NCI-H1105 treated with DMSO at 0.1 percent for 48 hours (cell line): ENCODE data around the gene PTPRM.
A peak's percentile ranks its signal among the peaks of the same experiment; 100 is the strongest.
"Not testable (repeated sequence)": the region's sequence is repeated elsewhere in the genome, so short reads cannot be mapped to it uniquely, and the experiment has no call there.

Source experiments
- DNase-seq: peaks from one replicate; lab custom pipeline; 2025; lab: John Stamatoyannopoulos, UW

The PTPRM gene

DNA sequence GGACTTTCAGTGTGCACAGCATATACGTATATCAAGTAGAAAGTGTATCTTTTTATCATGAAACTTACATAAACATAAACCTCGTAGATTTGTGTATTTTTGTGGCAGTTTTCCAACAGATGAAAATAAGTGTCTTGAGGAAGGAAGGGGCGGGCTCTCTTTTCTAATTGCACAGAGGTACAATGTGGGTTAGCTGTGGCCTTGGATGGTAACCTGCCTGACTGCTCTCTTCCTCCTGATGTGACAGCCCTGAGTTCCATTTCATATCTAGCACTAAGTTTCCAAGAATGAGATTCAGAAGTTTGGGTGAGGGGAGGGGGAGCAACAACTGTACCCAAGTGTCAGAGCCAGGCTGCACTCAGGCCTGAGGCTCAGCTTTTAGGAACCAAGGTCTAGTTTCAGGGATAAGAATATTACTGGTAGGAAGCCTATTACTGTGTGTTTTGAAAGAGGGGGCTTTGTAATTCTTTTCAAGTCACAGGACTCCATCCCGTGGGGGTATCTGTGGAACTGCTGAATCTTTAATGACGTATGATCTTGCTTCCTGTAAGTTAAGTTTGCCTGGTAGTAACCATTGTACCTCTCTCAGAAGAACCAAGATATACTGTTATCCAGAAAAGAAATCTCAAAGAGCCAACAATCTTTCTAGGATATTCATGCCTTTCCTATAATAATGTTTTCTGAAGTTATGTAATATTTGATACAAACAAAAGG lies 483.7 kb downstream of the PTPRM start:
- DNase-seq: no peak

DNA sequence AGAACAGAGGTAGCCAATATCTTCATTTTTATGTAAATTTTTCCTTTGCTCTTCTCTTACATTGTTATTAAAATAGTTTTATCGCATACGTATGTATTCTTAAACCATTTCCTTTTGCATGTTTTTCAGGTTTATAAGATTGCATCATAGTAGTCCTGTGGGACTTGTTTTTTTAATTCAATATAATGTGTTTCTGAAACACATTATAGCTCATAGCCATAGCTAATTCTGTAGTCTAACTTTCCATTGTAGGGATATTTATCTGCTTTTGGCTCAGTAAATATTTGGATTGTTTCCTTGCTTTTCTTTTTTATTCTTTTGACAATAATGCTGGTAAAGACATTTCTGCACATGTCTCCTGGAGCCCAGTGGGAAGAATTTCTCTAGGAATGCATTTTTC lies 484.3 kb downstream of the PTPRM start:
- no peak for DNase-seq

DNA sequence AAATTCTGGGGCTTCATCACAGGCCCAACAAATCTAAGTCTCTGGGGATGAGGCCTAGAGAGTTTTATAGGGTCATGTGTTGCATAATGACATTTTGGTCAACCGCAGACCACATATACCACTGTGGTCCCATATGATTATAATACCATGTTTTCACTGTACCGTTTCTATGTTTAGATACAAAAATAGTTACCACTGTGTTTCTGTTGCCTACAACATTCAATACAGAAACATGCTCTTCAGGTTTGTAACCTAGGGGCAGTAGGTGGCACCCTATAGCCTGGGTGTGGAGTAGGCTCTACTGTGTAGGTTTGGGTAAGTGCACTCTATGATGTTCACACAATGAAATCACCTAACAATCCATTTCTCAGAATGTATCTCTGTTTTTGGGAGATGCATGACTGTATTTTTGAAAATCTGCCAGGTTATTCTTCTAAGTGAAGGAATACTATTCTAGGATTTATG lies 485.2 kb downstream of the PTPRM start:
- no peak for DNase-seq

DNA sequence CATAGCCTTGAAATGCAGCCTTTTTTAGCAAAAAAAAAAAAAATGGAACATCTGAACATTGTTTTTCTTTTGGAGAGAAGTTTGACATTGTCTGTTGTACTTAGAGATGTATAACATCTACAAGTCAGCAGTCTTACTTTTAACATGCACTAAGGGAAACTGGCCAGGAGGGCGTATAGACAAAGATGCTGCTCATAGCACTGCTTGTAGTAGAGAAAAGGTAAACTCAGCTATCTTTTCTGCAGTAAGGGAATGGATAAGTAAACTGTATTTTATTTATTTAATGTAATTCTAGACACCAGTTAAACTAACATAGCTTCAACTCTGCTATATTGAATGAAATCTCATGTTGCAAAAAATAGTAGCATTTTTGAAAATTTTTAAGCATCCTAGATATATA lies 489.6 kb downstream of the PTPRM start:
- DNase-seq: no peak

DNA sequence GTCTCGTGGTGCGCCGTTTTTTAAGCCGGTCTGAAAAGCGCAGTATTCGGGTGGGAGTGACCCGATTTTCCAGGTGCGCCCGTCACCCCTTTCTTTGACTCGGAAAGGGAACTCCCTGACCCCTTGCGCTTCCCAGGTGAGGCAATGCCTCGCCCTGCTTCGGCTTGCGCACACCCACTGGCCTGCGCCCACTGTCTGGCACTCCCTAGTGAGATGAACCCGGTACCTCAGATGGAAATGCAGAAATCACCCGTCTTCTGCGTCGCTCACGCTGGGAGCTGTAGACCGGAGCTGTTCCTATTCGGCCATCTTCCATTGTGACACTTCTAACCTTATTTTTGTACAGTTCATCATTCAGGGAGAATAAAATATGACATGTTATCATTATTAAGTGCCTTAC lies 496.0 kb downstream of the PTPRM start:
- DNase-seq: not testable (repeated sequence)

DNA sequence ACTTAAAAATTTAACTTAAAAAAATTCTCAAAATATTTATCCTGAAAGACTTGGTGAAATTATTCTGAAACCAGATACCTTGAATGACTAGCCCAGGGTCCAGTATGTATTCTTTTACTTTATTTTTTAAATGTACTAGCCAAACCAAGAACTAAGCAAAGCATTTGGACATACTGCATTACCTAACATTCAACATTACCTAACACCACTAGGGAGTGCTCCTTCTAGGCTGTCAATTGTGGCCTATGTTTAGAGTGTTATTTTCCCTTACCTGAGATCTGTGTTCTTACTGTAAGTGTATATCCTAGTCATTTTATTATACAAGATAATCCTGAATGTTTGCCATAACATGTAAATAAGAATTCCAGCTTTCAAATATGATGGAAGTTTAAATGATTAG lies 496.6 kb downstream of the PTPRM start:
- no peak for DNase-seq

DNA sequence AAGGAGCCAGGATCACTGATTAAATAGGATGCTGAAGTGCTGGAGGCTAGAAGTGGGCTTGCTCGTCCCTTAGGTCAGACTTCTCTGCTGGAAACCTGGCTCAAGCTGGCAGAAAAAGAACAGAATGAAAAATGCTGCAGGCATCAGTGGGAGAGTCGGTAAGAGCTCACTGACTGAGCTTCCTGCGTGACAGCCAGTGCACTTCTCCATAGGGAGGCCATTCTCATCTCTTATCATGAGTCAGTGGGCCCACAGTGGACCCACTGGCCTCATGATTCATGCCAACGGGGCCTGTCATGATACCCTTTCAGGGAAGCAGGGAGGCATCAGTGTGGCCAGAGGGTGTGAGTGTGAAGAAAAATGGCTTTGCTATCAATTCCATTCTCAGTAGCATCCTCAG lies 498.2 kb downstream of the PTPRM start:
- no peak for DNase-seq

DNA sequence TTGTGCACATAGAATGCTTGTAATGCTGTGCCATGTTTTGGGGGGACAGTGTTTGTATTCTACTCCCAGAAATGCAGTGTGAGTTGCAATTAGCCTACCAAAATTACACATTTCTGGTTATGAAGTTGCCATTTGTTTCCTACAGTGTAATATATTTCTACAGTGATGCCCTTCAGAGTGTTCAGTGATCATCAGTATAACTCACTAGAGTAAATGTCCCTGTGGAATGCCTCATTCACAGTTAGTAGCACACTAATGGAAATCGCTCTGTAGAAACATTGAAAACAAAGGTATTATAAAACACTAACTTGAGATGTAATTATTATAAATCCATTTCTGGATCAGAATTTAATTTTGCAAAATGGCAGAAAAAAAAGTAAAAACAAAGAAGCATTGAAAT lies 498.7 kb downstream of the PTPRM start:
- no peak for DNase-seq

DNA sequence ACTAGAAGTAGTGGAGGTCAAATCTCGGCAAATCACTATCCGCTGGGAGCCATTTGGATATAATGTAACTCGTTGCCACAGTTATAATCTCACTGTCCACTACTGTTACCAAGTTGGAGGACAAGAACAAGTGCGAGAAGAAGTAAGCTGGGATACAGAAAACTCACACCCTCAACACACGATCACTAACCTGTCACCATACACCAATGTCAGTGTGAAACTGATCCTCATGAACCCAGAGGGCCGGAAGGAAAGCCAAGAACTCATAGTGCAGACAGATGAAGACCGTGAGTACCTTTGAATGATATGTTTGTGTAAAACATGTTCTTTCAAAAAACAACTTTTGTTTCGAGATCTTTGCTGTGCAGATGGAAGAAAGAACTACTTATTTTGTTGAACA lies 502.6 kb downstream of the PTPRM start:
- no peak for DNase-seq

DNA sequence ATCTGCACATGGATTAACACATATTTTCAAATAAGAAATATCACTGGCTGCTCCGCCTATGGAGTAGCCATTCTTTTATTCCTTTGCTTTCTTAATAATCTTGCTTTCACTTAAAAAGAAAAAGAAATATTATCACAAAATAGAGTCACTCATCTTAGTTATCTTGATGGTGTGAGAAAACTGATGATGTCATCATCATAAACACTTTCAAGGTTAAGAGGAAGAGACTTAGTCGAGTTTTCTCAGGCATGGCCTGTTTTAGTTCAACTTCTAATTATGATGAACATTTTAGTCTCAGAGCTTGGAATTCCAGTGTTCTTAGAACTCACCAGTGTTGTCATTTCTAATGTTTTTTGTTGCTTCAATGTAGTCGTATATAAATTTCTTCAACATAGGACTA lies 506.1 kb downstream of the PTPRM start:
- DNase-seq: no peak

DNA sequence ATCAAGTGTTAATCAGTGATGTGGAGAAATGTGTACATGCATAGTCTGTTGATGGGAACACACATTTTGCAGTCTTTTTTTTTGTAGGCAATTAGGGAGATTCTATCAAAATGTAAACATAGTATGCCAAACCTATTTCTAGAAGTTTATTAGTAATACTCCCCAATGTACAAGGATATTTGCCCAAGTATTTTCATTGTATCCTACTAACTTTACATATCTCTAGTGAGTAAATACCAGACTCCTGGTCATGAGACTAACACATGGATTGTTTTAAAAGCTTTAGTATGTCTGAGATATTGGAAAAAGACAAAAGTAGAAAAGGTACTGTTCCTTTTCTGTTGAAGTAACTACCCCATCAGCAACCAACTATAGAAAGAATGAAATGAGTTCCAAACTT lies 513.0 kb downstream of the PTPRM start:
- DNase-seq: no peak

DNA sequence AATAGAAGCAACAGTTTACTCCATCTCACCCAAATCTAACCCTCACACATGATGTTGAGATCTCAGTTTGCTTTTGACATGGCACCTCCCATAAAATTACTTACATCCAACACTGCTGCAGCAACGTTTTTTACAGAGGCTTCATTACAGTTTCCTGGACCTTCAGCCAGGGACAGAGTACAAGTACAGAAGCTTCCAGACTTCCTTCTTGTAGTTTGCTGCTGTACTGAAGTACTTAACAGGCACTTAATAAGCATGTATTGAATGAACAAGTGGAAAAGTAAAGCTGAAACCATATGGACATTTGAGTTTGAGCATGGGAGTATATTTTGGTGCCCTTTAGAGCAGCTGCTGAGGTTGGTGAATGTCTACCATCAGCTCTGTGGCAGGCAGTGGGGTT lies 514.2 kb downstream of the PTPRM start:
- DNase-seq: no peak

DNA sequence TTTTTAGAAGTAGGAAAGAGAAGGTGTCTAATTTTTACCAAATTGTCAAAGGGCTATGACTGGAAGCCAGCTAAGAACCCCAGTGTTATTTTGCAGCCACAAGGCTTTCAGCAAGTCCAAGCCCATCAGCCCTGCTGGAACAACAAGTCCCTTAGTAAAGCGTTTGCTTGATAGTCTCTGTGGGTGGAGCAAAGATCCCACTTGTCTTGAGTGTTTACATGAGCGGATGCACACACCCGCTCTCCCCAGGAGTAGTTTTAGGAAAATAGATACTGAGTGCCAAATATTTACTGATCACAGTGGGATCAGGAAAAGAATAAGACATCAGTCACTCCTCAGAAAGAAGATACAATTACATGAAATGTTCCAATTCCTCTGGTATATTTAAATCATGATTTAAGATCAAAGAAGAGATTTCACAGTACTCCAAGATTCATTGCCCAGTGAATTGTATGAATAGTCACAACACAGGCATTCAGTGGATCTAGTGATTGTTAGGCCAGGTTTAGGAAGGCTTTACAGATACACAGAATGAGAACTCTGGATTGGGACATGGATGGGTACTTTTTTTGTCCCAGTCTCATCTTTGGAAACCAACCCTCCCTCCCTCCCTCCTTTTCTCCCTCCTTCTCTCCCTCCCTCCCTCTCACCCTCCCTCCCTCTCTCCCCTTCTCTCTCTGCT lies 514.9 kb downstream of the PTPRM start:
- peak; percentile 30 for DNase-seq

DNA sequence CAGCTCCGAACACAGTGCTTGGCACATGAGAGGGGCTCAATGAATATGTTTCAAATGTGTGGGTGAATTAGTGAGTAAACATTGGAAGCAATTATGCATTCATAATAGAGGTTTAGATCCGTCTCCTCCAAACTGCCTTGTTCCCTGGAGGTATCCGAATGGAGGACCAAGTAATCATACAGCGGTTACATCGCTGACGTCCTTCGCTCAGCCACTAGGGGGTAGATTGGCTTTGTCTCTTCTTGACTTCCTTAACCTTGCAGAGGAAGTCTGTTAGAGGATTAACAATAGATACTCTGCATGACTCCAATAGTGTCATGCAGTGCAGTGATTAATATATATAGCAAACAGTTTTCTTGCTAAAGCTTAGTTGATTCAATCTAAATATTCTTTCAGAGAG lies 517.0 kb downstream of the PTPRM start:
- peak; percentile 8 for DNase-seq

DNA sequence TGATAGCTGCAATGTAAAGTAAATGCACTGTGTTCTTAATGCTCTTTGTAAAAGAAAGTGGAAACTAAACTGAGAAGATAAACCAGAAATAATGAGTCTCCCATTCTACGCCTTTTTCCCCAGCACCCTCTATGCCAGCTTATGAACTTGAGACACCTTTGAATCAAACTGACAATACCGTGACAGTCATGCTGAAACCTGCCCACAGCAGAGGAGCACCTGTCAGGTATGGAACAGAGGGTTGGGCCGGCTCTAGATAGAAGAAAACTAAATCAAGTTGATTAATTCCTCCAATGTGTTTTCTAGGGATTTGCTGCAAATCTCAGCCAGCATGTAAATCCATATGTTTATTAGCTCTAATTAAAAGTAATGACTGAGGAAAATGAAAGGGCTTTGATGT lies 521.5 kb downstream of the PTPRM start:
- DNase-seq: peak; percentile 75

DNA sequence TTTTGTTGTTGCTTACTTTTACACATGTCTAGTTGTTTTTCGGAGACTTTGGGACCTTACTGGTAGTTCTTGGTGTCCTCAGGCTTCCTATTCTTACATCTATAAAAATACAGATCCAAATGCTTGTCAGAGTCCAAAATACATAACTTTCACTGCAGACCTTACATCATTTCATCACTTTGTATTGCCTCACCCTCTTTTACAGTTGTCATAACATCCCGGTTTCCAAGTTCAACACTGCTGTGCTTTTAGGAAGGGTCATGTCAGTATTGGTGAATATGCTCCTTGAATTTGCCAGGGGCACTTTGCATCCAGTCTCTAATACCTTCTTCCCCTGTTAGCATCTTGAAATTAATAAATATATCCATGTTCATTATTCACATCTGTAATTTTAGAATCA lies 523.9 kb downstream of the PTPRM start:
- no peak for DNase-seq

DNA sequence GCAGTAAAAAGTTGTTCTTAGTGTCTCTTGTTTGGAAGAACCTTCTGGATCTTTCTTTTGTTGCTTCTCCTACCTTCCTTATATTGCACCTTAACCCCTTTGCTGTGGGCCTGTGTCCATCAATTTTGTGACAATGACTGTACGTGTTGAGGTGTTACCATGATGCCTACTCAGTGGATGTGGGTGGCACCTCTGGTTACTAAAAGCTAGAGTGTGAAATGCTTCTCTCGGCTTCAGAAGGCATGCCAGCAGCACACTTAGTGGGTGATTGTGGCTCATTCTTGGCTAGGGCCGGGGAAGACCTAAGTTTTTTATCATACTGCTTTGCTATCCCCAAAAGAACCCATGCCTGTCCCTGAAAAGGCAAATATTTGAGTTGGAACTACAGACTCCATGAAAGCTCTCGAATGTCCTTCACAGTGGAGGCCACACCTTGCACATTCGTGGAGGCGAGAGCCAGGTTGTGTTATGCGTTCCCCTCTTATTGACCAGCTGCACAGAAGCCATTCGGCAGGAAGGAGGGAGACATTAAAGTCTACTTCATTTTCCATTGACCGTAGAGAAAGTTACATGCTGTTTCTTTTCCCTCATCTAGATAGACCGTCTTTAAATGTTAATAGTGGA lies 528.9 kb downstream of the PTPRM start:
- DNase-seq: no peak

DNA sequence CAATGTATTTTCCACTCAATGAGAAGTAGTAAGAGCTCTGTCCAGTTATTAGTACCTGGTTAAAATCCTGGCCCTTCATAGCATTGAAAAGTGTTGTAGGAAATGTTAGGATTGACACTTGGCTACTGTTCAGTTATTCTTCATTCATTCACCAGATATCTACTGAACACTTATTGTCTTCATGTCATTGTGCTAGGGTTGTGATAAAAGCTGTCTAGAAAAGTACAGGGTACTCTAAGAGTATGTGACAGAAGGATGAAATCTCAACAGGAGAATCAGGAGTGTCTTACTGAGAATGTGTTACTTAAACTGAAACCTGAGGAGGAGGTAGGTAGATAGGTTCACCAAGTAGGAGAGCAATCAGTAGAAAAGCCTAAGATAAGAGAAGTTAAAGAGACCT lies 530.3 kb downstream of the PTPRM start:
- no peak for DNase-seq

DNA sequence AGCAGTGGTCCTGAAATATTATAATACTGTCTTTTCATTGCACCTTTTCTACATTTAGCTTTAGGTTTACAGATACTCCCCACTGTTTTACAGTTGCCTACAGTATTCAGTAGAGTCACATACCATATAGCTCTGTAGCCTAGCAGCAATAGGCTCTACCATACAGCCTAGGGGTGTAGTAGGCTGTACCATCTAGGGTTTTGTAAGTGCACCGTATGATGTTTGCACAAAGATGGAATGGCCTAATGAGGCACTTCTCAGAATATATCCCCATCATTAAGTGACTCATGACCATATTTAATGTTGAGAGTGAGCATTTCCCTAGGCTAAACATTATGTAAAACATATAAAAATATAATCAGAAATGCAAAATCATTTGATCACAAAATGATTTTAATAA lies 530.8 kb downstream of the PTPRM start:
- DNase-seq: no peak

DNA sequence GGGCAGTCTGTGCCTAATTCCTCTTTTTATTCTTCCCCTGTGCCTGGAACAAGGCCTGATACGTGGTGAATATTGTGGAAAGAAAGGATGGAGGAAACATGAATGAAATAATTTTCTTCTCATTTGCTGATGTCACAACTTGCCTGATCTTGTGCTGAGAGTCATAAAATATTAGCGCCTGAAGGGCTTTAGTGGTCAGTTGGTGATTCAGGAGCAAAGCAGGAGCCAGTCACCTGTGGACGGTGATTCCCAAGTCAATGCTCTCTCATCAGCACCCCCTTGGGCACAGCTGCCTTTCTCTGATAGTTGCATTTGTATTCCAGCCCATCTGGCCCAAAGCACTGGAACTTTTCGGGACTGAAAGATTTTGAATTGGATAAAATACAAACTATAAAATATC lies 539.5 kb downstream of the PTPRM start:
- DNase-seq: no peak

DNA sequence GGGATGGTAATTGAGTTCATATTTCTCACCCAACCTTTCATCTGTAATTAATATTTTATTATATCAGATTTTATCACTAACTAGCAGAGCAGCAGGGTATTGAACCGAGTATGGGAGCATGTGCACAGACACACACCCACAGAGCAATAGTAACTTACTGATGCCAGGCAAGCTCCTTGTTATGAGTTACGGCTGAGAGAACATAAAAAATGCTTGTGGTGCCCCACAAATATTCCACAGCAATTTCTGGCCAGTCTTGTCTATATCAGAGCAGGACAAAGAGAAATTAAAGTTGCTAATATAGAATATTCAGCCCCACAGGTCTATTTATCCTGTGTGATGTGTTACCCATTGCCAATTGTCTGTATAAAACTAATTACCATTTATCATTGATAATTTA lies 540.3 kb downstream of the PTPRM start:
- no peak for DNase-seq

DNA sequence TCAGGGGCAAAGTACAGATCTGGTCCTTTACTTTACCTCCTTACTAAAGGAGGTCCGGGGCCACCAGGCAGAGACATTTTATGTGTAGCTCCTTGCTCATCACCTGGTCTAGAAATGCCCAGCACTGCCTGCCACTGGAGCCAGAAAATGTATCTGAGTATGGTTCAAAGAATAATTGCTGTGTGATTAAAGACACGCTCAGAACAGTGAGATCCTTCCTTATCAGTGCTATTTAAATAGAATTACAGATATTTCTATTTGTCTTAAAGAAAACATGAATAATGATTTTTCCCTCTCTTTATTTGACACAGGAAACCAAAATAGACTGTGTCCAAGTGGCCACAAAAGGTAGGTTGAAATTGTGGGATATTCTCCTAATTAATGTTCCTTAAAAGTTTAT lies 547.4 kb downstream of the PTPRM start:
- DNase-seq: no peak

DNA sequence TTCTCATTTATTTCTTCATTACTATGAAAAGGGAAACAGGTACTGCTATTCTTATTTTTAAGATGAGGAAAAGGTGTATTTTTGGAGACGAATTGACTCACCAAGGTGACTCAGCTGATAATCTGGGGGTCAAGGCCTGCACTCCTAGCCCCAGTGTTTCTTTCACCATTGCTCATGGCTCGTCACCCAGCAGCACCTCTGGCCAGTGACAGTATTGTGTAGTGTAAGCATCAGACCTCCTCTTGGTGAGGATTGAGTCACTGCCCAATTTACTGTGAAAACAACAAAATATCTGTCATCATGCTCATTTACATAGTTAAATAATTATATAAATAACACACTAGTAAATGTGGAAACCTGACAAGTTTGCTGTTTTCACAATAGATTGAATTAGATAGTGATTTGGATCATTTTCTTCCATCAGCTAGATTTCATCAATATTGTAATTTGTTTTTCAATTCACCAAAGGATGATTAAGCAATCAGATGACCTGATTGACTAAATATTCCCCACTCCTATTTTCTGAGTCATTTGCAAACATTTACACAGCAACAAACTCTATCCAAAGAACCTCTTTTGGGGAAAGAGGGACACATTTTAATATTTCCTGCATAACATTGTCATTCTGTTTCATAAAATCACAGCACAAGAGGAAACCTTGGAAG lies 549.4 kb downstream of the PTPRM start:
- no peak for DNase-seq
